ENCODE results near the gene WDR11.

WDR11 gene

GRCh38 chr10:120945182-120945581 is 94.0 kb downstream of the WDR11 start:
- no peak for DNase-seq

GRCh38 chr10:120945801-120946302 is 94.7 kb downstream of the WDR11 start:
- DNase-seq, result no peak

- DNase-seq, result no peak
Observed at GRCh38 chr10:120946497-120946896, 95.3 kb downstream of the WDR11 start.

- no peak for DNase-seq
Observed at GRCh38 chr10:120948889-120949608, 97.9 kb downstream of the WDR11 start.

GRCh38 chr10:120949609-120950031 is 98.5 kb downstream of the WDR11 start:
- no peak for DNase-seq

GRCh38 chr10:120950051-120950561 is 98.9 kb downstream of the WDR11 start:
- no peak for DNase-seq

- no peak for DNase-seq
Observed at GRCh38 chr10:120951288-120951687, 100.1 kb downstream of the WDR11 start.

- no peak for DNase-seq
Observed at GRCh38 chr10:120953897-120954296, 102.7 kb downstream of the WDR11 start.
